HG03565 (cell line): ENCODE data around the gene HSFX3.
A peak's percentile ranks its signal among the peaks of the same experiment; 100 is the strongest.
"Not testable (repeated sequence)": the region's sequence is repeated elsewhere in the genome, so short reads cannot be mapped to it uniquely, and the experiment has no call there.

Experiments
- ATAC-seq: cut with Tn5 transposase; IDR thresholded peaks from one replicate; pipeline ENCODE4 v1.9.1; 2021; ENCODE audit warnings: mild to moderate bottlenecking, moderate library complexity; ENCODE audit not compliant: unreplicated experiment

HSFX3 gene

DNA sequence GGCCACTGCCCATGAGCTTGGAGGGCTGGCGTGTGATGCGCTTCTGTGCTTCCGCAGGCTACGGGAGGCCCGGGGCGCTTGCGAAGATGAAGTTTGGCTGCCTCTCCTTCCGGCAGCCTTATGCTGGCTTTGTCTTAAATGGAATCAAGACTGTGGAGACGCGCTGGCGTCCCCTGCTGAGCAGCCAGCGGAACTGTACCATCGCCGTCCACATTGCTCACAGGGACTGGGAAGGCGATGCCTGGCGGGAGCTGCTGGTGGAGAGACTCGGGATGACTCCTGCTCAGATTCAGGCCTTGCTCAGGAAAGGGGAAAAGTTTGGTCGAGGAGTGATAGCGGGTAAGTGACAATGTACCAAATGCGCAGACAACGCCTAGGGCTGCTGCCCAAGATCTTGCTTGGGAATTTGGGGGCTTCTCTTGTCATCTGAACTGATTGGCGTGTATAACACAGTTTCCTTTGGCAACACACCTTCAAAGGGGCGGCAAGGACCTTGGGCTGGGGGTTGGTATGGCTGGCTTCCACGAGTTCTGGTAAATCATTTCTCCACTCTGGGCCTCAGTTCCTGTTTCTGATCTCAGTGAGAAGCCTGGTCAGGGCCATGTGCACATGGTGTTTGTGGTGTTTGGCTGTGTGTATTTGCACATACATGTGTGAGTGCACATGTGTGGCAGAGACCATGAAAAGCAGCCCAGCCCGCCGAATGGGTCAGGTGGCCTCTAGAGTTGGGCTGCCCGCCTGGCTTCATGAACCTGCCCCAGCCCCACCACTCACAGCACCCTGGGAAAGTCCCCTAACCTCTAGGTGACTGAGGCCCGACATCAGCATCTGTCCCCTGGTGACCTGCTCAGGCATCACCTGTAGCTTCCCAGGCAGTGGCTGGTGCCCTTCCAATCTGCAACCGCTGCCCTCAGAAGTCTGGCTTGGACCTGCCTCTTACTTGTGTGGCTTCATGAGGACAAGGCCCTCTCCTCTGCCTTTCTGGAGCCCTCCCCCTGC, 3.9 kb downstream of the HSFX3 start:
- ATAC-seq: not testable (repeated sequence)

GRCh38 chrX:149541521-149542047, 8.1 kb downstream of the HSFX3 start:
- no peak for ATAC-seq

- peak; percentile 78 for ATAC-seq
These were observed 8.9 kb downstream of the HSFX3 start, which contains the start of gene EOLA1 for GRCh38 chrX:149540621-149541520. EOLA1 (plus strand) TSS chrX:149541012; CDS start chrX:149545631, 4,619 bp downstream.

- peak; percentile 19 for ATAC-seq
These were observed 9.5 kb downstream of the HSFX3 start for GRCh38 chrX:149540131-149540620.

DNA sequence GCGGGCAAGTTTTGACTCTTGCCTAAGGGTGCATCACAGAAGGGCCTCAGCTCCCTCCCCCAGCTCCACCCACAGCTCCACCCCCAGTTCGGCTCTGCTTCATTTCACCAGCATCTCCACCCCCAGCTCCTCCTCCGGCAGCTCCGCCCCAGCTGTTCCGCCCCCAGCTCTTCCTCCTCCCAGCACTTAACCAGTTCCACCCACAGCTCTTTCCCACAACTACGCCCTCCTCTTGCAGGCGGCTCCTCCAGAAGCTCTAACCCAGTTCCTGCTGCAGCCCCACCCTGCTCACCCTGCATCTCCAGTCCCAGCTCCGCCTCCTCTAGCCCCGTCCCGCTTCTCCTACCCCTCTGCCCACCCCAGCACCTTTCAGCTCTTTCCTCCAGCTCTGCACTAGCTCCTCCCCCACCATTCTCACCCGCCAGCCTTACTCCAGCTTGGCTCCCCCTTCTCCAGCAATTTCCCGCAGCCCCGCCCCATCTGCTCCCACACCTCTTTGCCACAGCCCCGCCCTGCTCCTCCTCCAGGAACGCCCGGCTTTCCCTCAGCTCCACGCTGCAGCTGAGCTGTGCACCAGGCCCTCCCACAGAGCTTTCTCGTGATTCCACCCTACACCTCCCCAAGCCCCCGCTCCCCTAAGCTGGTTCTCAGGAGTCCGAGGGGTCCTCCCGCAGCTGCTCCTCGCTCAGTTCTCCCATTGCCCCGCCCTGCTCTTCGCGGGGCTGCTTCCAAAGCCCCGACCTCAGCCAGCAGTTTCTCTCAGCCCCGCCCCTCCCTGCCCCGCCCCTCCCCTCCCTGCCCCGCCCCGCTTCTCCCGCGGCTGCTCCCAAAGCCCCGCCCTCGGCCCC, 10.2 kb downstream of the HSFX3 start:
- peak; percentile 38 for ATAC-seq

GRCh38 chrX:149537474-149537873, 12.2 kb downstream of the HSFX3 start:
- ATAC-seq: not testable (repeated sequence)

DNA sequence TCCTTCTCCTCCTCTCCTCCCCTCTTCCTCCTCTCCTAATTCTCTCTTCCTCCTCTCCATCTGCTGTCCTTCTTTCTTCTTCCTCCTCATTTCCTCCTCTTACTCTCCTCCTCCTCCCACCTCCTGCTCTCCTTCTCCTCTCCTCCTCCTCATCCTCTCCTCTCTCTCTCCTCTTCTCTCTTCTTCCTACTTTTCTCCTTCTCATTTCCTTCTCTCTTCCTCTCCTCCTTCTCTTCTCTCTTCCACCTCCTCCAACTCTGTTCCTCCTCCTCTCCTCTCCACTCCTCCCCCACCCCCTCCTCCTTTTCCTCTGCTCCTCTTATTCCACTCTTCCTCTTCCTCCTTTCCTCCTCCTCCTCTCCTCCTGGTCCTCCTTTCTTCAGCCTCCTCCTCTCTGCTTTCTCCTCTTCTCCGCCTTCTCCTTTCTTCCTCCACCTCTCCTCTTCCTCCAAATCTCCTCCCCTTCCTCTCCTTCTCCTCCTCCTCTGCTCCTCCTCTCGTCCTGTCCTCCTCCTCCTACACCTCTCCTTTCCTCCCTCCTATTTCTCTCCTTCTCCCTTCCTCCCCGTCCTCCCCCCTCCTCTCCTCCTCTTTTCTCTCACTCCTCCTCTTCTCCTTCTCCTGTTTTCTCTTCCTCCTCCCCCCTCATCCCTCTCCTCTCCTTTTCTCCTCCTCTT, 14.7 kb downstream of the HSFX3 start:
- not testable (repeated sequence) for ATAC-seq

DNA sequence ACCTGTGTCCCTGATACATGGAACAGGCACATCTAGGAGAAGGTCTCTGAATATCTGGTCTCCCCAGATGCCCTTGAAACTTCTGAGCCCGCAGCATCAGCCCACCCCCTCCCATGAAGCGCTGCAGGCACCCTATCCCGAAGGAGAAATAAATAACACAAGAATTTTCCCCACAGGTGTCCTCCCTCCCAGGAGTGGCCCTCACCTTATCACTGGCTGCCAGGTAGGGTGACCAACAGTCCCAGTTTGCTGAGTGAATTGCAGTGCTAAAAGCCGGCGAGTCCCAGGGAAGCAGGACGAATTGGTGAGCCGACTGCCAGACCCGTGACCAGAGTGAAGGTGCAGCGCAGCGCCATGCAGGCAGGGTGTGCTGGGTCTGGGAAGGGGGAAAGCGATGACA, 15.7 kb downstream of the HSFX3 start:
- not testable (repeated sequence) for ATAC-seq

- ATAC-seq: not testable (repeated sequence)
These were observed 16.9 kb downstream of the HSFX3 start for GRCh38 chrX:149532868-149533267.

DNA sequence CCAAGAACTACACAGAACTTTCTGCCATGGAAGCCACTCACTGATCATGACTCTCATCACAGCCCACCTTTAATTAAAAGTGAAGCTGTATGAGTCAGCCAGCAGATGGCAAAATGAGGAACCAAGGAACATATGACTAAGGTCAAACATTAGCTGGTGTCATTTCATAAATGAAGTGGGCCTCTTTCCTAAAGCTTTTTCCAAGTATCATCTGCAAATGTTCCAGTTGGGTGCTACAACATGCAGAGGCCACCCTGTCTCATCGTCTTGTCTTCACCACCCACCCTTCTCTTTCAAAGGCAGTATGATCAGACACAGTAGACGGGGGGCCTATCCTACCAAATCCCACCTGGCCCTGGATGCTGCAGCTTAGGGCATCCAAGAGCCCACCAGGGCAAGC, 18.1 kb downstream of the HSFX3 start:
- ATAC-seq: peak; percentile 76

GRCh38 chrX:149528381-149528780, 21.3 kb downstream of the HSFX3 start:
- no peak for ATAC-seq

GRCh38 chrX:149527705-149528104, 22.0 kb downstream of the HSFX3 start:
- no peak for ATAC-seq

DNA sequence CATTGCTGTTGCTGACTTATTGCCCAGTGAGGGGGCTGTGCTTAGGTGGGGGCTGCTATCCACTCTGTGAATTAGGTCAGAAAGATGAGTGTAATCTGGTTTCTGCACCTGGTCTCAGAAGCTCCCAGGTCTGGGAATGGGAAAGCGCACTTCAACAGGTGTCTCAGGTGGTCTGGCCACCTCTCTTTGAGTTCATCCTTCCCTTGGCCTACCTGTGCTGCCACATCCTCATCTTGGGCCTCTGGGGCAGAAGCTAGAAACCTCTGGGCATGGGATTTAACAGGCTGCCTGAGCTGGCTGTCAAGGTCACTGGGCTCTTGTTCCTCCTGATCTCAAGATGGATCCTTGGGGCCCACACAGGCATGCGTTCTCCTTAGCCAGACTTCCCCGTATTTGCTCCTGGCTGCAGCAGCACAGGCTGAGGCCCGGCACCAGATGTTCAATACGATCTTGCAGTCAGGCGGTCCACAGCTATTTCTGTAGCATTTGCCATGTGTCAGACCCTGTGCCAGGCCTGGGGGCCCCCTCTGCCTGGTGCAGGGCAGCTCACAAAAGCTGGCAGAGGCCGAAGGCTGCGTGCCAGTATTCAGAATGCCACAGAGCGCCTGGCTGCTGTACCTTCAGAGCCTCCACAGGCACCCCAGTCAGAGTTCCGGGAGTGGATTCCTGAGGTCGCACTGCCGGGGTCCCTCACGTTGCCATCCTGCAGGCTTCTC, 23.2 kb downstream of the HSFX3 start:
- not testable (repeated sequence) for ATAC-seq

DNA sequence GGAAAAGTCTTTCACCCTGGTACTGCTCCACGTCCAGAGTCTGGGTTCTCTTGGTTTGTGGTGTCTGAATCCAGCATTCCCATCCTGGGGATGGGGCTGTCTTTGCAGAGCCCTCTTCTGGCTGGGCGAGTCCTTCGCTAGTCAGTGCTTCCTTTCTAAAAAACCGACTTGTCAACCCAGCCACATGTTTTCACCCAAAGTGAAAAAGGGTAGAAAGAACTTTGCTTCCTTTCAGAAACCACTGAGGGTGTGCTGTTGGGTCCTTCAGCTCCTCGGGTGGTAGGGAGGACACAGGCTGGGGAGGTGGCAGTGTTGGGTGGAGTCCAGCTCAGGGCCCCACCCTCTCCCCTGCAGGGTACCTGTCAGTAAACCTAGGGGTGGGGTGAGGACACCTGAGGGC, 23.8 kb downstream of the HSFX3 start:
- ATAC-seq: peak; percentile 24

GRCh38 chrX:149525389-149525788, 24.3 kb downstream of the HSFX3 start:
- peak; percentile 97 for ATAC-seq

GRCh38 chrX:149522916-149523315, 26.8 kb downstream of the HSFX3 start:
- ATAC-seq: no peak

- ATAC-seq: no peak
These were observed 28.3 kb downstream of the HSFX3 start for GRCh38 chrX:149521438-149521837.

DNA sequence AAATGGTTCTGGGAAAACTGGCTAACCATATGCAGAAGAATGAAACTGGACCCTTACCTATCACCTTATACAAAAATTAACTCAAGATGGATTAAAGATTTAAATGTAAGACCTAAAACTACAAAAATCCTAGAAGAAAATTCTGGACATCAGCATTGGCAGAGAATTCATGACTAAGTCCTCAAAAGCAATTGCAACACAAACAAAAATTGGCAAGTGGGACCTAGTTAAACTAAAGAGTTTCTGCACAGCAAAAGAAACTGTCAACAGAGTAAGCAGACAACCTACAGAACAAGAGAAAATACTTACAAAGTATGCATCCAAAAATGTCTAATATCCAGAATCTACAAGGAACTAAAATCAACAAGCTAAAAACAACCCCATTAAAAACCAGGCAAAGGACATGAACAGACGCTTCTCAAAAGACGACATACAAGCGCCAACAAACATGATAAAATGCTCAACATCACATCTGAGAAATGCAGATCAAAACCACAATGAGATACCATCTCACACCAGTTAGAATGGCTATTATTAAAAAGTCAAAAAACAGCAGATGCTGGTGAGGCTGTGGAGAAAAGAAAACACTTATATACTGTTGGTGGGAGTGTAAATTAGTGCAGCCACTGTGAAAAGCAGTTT, 29.0 kb downstream of the HSFX3 start:
- ATAC-seq: not testable (repeated sequence)
